Measurements from ENCODE around the gene TM4SF1.

DNA sequence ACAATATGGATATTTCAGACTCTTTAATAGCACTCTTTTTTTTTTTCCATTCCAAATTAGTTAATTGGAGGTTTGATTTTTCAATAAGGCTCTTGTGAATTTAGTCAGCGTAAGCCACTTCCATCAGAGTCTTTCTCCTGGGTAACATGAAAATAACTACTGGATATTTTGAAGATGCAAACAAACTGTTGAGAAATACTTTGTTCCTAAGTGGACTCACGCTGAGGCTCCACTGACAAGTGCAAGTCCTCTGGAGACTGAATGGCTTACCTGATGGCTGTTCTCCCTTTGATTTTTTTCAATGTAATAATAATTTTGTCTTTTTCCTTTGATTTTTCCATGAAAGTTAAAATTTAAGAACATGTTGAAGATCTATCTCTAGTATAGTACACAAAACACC, 26.0 kb upstream of the TM4SF1 start:
- TF ChIP-seq, protein P1, sequence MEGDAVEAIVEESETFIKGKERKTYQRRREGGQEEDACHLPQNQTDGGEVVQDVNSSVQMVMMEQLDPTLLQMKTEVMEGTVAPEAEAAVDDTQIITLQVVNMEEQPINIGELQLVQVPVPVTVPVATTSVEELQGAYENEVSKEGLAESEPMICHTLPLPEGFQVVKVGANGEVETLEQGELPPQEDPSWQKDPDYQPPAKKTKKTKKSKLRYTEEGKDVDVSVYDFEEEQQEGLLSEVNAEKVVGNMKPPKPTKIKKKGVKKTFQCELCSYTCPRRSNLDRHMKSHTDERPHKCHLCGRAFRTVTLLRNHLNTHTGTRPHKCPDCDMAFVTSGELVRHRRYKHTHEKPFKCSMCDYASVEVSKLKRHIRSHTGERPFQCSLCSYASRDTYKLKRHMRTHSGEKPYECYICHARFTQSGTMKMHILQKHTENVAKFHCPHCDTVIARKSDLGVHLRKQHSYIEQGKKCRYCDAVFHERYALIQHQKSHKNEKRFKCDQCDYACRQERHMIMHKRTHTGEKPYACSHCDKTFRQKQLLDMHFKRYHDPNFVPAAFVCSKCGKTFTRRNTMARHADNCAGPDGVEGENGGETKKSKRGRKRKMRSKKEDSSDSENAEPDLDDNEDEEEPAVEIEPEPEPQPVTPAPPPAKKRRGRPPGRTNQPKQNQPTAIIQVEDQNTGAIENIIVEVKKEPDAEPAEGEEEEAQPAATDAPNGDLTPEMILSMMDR (IDR thresholded peaks at IDR 0.05) = no peak
- TF ChIP-seq ZFX (IDR thresholded peaks at IDR 0.05; ENCODE audit: borderline replicate concordance) = no peak
